ENCODE results near the gene RHOBTB1. TPM values are rescaled to one million over a fixed set of nuclear protein-coding genes. Genes with fewer than 3 reads are reported as not detected.

The RHOBTB1 gene
- total RNA-seq, 1 donor from 2014 or later = 14.4 TPM

DNA sequence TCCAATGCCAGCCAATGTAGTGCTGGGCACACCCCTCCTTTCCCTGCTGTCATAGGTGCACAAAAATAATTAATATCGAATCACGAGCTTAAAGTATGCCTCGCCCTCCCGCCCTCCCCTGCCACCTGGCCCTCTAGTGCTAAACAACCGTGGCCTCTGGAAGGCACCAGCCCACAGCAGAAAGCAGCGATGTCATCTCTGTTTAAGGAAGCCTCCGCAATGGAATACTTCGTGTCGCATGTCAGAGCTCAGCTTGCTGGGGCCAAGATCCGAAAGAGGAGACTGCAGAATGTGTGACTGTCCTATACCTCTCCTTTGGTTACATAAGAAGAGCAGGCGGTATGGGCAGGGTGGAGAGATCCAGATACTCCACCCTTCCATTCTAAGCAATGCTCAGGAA, 71.5 kb downstream of the RHOBTB1 start:
- peaks cover 6% of the 10 kb centered on the region for H3K27me3 Mint-ChIP-seq (ENCODE audit: unreplicated experiment)
- H3K4me1 Mint-ChIP-seq (ENCODE audit: low read depth, unreplicated experiment) = no peaks in the 10 kb centered on the region
- H3K9me3 Mint-ChIP-seq (ENCODE audit: unreplicated experiment) = peaks cover 2% of the 10 kb centered on the region
- no peak overlapping the region for H3K4me3 Mint-ChIP-seq (ENCODE audit: unreplicated experiment)
- H3K36me3 Mint-ChIP-seq (ENCODE audit: unreplicated experiment) = no peaks in the 10 kb centered on the region
- TF ChIP-seq, protein P1, sequence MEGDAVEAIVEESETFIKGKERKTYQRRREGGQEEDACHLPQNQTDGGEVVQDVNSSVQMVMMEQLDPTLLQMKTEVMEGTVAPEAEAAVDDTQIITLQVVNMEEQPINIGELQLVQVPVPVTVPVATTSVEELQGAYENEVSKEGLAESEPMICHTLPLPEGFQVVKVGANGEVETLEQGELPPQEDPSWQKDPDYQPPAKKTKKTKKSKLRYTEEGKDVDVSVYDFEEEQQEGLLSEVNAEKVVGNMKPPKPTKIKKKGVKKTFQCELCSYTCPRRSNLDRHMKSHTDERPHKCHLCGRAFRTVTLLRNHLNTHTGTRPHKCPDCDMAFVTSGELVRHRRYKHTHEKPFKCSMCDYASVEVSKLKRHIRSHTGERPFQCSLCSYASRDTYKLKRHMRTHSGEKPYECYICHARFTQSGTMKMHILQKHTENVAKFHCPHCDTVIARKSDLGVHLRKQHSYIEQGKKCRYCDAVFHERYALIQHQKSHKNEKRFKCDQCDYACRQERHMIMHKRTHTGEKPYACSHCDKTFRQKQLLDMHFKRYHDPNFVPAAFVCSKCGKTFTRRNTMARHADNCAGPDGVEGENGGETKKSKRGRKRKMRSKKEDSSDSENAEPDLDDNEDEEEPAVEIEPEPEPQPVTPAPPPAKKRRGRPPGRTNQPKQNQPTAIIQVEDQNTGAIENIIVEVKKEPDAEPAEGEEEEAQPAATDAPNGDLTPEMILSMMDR (IDR thresholded peaks at IDR 0.05; ENCODE audit: partially characterized antibody, unreplicated experiment) = no peak
- DNase-seq = no peak
- no peak overlapping the region for H3K27ac Mint-ChIP-seq (ENCODE audit: unreplicated experiment)

DNA sequence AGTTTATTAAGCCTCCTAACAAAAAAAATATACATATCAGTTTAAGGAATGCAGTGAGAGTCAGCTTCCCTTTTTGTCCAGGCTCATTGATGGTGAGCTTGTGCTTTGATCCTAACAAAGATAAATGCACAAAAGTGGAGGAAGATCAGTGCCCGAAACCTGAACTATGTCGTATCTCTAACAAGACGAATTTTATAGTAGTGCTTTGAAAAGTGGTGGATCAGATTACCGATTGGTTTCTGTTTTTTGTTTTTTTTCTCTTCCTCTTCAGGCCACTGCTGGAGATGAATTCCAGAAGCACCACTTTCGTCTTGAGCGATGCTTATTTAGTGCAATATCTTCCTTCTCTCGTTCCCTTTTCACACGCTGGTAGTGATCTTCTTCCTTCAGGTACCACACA, 72.8 kb downstream of the RHOBTB1 start:
- Mint-ChIP-seq H3K9me3 (ENCODE audit: unreplicated experiment) (peaks cover 2% of the 10 kb centered on the region), H3K27ac (ENCODE audit: unreplicated experiment) (no peak overlapping the region), H3K4me1 (ENCODE audit: low read depth, unreplicated experiment) (no peaks in the 10 kb centered on the region), H3K36me3 (ENCODE audit: unreplicated experiment) (no peaks in the 10 kb centered on the region), H3K4me3 (ENCODE audit: unreplicated experiment) (no peak overlapping the region), H3K27me3 (ENCODE audit: unreplicated experiment) (peaks cover 6% of the 10 kb centered on the region)
- TF ChIP-seq, protein P1 (IDR thresholded peaks at IDR 0.05; ENCODE audit: partially characterized antibody, unreplicated experiment) = no peak
- no peak for DNase-seq

DNA sequence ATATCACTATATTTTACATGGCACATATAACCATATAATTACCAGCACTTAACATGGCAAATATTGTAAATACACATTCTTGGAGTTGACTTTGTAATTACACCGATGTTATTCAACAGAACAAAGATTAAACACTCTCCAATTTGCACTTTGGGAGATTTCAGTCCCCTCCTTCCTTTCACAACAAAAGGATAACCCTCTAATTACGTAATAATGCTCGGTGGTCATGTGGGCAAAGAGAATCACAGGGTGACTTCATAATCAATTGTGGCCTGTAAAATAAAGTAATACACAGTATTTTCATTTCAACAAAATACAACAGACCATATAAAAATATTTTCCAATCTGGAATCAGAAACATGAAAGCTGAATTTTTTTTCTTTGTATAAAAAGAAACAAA, 73.2 kb downstream of the RHOBTB1 start:
- H3K4me3 Mint-ChIP-seq (ENCODE audit: unreplicated experiment) = no peak overlapping the region
- H3K27ac Mint-ChIP-seq (ENCODE audit: unreplicated experiment) = no peak overlapping the region
- peaks cover 6% of the 10 kb centered on the region for H3K27me3 Mint-ChIP-seq (ENCODE audit: unreplicated experiment)
- TF ChIP-seq, protein P1 (IDR thresholded peaks at IDR 0.05; ENCODE audit: partially characterized antibody, unreplicated experiment) = no peak
- no peaks in the 10 kb centered on the region for H3K4me1 Mint-ChIP-seq (ENCODE audit: low read depth, unreplicated experiment)
- no peaks in the 10 kb centered on the region for H3K36me3 Mint-ChIP-seq (ENCODE audit: unreplicated experiment)
- DNase-seq = no peak
- peaks cover 2% of the 10 kb centered on the region for H3K9me3 Mint-ChIP-seq (ENCODE audit: unreplicated experiment)

DNA sequence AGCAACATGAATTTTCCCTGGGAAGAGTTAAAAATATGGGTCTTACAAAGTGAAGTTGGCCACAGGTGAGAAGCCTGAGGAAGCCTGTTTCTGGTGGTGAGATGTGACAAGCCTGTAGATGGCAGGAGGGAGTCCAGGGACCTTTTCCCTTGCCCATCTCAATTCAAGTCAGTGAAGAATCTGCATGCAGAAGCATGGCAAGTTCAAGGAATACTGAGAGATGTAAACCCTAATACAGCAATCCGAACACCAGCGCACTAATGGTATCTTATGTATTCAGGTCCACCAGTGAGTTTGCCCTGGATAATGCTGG, 73.6 kb downstream of the RHOBTB1 start:
- no peaks in the 10 kb centered on the region for H3K4me1 Mint-ChIP-seq (ENCODE audit: low read depth, unreplicated experiment)
- no peak for DNase-seq
- H3K4me3 Mint-ChIP-seq (ENCODE audit: unreplicated experiment) = no peak overlapping the region
- no peak overlapping the region for H3K27ac Mint-ChIP-seq (ENCODE audit: unreplicated experiment)
- H3K27me3 Mint-ChIP-seq (ENCODE audit: unreplicated experiment) = peaks cover 4% of the 10 kb centered on the region
- TF ChIP-seq, protein P1 (IDR thresholded peaks at IDR 0.05; ENCODE audit: partially characterized antibody, unreplicated experiment) = no peak
- peaks cover 2% of the 10 kb centered on the region for H3K9me3 Mint-ChIP-seq (ENCODE audit: unreplicated experiment)
- H3K36me3 Mint-ChIP-seq (ENCODE audit: unreplicated experiment) = no peaks in the 10 kb centered on the region

DNA sequence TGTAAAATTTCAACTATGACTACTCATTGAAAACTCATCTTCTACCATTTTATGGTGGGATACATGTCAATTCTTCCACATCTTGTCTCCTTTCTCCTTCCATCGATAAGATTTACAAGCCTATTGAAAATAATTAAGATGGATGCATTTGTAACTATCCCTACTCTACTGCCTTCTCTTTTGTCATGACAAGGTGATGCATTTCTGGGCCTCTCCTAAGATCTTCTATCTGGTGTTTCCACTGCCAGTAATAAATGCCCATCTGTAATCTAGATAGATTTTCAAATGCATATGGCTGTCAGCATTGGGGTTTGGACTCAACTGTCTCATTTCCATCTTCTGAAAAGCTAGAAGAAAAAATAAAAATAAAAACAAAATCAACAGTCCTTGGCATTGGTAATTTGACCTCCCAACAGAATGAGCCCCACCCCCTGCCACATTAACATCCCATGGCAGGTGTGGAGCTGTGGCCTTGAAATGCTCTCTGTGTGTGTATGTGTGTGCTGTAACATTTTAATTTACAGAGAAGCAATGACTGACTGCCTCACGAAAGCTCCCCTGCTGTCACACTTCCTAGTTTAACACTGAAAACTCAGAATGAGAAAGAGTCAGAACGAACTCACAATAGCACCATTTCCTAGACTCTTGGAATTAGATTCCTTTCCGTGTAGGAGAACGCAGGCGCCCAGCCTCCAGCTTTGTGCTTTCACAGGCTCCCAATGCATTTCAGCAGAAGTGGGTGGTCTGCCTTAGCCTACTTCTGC, 74.2 kb downstream of the RHOBTB1 start:
- Mint-ChIP-seq H3K27me3 (ENCODE audit: unreplicated experiment) (peaks cover 4% of the 10 kb centered on the region), H3K9me3 (ENCODE audit: unreplicated experiment) (peaks cover 2% of the 10 kb centered on the region), H3K4me3 (ENCODE audit: unreplicated experiment) (no peak overlapping the region), H3K36me3 (ENCODE audit: unreplicated experiment) (no peaks in the 10 kb centered on the region), H3K4me1 (ENCODE audit: low read depth, unreplicated experiment) (no peaks in the 10 kb centered on the region), H3K27ac (ENCODE audit: unreplicated experiment) (no peak overlapping the region)
- TF ChIP-seq, protein P1 (IDR thresholded peaks at IDR 0.05; ENCODE audit: partially characterized antibody, unreplicated experiment) = no peak
- no peak for DNase-seq
